ENCODE data around the gene CNPY3. TPM values are rescaled to one million over a fixed set of nuclear protein-coding genes. Genes with fewer than 3 reads are reported as not detected.
"Not testable (repeated sequence)": the region's sequence is repeated elsewhere in the genome, so short reads cannot be mapped to it uniquely, and the experiment has no call there.

CNPY3 gene
- total RNA-seq, 2 donors from 2014 or later, result 37.9 to 51.6 TPM

DNA sequence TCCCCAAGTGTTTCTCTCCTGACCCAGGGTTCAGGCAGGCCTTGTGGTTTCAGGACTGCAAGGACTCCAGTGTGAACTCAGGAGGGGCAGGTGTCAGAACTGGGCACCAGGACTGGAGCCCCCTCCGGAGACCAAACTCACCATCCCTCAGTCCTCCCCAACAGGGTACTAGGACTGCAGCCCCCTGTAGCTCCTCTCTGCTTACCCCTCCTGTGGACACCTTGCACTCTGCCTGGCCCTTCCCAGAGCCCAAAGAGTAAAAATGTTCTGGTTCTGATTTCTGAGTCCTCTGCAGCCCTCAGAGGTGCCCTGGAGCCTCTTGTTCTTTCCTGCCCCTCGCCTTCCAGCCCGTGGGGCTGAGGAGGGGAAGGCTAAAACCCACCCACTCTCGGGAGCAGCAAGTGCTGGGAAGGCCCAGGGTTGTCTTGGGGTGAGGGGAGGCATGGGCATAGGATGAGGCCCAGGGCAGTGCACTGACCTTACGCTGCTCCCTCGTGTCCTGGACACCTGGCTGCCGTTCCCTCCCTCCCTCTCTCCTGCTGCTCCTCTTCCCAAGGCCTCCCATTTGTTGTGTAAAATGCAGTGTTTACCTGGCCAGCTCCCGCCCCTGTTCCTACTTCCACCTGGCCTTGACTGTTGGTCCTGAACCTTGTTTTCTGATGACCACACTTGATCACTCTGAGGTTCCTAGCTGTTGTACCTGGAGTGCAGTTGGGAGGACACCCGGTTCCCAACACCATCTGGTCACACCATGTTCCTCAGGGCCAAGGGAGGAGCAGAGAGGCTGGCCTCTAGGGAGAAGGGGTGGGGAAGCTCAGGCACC lies 9.9 kb downstream of the CNPY3 start:
- Mint-ChIP-seq H3K9me3 (no peaks in the 10 kb centered on the region), H3K36me3 (peaks cover 10 to 23% of the 10 kb centered on the region in 2 donors), H3K27ac (peak overlapping the region; percentile 28 to 95)
- DNase-seq (ENCODE audit: low spot score in 2 of 2) (no peak), ATAC-seq (no peak)

- Mint-ChIP-seq H3K9me3 (no peaks in the 10 kb centered on the region), H3K36me3 (peaks cover 10 to 23% of the 10 kb centered on the region in 2 donors), H3K27ac (peak overlapping the region in 1 of 2 donors; percentile 55)
- DNase-seq (ENCODE audit: low spot score in 2 of 2), result no peak
- no peak for ATAC-seq
Measured at GRCh38 chr6:42939810-42940167, 10.5 kb downstream of the CNPY3 start.

DNA sequence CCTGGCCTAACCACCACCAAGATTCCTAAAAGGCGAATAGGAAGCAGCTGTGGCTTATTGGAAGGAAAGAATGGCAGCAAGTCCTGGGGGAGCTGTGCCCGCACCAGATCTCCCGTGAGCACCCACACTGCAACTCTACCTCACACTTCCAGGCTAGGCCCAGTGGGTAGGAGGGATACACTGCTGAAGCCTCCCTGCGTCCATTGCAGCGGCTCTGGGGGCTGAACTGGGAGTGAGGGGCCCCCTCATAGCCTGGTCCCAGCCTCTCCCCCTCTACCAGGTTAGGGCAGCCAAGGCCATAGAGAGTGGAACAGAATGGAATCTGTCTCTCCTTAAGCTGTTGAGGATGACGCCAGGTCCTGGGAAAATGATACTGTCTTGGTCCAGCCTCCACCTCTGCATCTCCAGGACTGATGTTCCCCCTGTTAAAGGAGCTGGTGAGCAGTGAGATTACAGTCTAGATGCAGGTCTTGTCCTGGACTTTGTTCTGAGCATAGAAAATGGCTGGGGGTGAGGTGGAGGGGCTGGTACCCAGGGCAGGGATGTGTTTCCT lies 11.3 kb downstream of the CNPY3 start:
- H3K9me3 Mint-ChIP-seq, result no peaks in the 10 kb centered on the region
- ATAC-seq (no peak), DNase-seq (ENCODE audit: low spot score in 2 of 2) (no peak)
- H3K36me3 Mint-ChIP-seq, result peaks cover 10 to 19% of the 10 kb centered on the region in 2 donors
- H3K27ac Mint-ChIP-seq, result peak overlapping the region in 1 of 2 donors; percentile 55

DNA sequence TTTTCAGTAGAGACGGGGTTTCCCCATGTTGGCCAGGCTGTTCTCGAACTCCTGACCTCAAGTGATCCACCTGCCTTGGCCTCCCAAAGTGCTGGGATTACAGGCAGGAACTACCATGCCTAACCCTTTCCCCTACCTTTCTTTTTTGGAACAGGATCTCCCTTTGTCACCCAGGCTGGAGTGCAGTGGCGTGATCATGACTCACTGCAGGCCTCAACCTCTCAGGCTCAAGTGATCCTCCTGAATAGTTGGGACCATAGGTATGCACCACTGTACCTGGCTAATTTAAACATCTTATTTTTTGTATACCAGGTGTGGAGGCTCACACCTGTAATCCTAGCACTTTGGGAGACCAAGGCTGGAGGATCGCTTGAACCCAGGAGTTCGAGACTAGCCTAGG lies 12.1 kb downstream of the CNPY3 start:
- not testable (repeated sequence) for H3K9me3 Mint-ChIP-seq; DNase-seq (ENCODE audit: low spot score in 2 of 2); ATAC-seq
- Mint-ChIP-seq H3K27ac (peak overlapping the region in 1 of 2 donors; percentile 72), H3K36me3 (peaks cover 6 to 13% of the 10 kb centered on the region in 2 donors)

DNA sequence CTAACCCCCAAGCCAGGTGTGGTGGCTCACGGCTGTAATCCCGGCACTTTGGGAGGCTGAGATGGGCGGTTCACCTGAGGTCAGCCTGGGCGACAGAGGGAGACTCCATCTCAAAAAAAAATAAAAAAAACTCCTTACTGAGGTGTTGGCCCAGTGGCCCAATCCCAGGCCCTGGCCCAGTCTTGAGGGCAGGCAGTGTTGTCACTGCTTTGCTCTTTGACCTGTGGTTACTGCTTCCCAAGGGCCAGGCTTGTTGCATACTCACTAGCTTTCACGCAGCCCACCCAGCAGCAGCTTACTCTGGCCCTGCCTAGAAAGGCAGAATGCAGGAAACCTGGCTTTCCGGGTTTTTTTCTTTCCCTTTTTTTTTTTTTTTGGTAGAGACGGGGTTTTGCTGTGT lies 13.2 kb downstream of the CNPY3 start:
- DNase-seq (ENCODE audit: low spot score in 2 of 2), result no peak
- no peak for ATAC-seq
- no peaks in the 10 kb centered on the region for H3K9me3 Mint-ChIP-seq
- H3K36me3 Mint-ChIP-seq, result peaks cover 0 to 13% of the 10 kb centered on the region in 2 donors
- H3K27ac Mint-ChIP-seq, result peak overlapping the region in 1 of 2 donors; percentile 56

GRCh38 chr6:42947950-42948349 lies 18.7 kb downstream of the CNPY3 start:
- Mint-ChIP-seq H3K27ac (no peak overlapping the region), H3K9me3 (no peaks in the 10 kb centered on the region), H3K36me3 (no peaks in the 10 kb centered on the region)
- ATAC-seq (no peak), DNase-seq (ENCODE audit: low spot score in 2 of 2) (no peak)

- H3K36me3 Mint-ChIP-seq, result no peaks in the 10 kb centered on the region
- ATAC-seq (no peak), DNase-seq (ENCODE audit: low spot score in 2 of 2) (no peak)
- H3K27ac Mint-ChIP-seq, result no peak overlapping the region
- H3K9me3 Mint-ChIP-seq, result no peaks in the 10 kb centered on the region
Measured at GRCh38 chr6:42952389-42952788, 23.1 kb downstream of the CNPY3 start.

DNA sequence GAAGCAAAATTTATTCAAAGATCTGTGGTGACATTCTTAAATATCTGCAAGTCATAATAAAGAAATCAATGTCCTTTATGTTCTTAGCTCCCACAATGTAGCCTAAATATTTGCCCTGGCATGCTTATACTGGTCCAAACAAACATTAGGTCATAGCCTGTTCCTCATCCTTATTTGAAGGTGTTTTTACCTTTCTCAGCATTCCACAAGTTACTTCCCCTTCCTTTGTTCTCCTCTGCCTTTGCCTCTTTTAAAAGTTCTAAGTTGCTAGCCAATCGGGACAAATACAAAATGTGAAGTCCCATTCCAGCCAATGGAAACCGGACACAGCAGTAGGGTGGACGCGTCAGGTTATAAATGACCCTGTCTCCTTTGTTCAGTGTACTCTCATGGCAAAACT lies 25.1 kb downstream of the CNPY3 start:
- not testable (repeated sequence) for ATAC-seq; H3K27ac Mint-ChIP-seq; H3K36me3 Mint-ChIP-seq; DNase-seq (ENCODE audit: low spot score in 2 of 2); H3K9me3 Mint-ChIP-seq

DNA sequence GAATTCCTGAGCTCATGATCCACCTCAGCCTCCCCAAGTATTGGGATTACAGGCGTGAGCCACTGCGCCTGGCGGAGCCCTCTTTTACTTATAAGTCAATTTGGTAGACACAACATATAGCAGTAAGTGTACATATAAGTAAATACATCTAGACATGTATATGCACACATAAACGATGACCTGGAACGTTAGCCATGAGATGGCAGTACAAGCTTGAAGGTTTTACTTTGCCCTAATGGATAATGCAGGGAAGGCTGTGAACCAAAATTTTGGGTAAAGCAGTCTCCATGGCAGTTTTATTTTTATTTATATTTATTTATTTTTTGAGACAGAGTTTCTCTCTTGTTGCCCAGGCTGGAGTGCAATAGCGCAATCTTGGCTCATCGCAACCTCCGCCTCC lies 28.8 kb downstream of the CNPY3 start:
- ATAC-seq (no peak), DNase-seq (ENCODE audit: low spot score in 2 of 2) (no peak)
- Mint-ChIP-seq H3K27ac (no peak overlapping the region), H3K9me3 (no peaks in the 10 kb centered on the region), H3K36me3 (no peaks in the 10 kb centered on the region)

DNA sequence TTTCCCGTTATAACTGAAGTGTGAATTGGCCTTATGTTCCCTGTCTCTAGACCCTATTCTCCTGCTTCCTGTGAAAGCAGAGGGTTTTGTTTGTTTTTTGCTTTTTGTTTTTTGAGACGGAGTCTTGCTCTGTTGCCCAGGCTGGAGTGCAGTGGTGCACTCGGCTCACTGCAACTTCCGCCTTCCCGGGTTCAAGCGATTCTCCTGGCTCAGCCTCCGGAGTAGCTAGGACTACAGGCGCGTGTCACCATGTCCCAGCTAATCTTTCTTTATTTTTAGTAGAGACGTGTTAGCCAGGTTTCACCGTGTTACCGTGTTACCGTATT lies 30.6 kb downstream of the CNPY3 start:
- no peaks in the 10 kb centered on the region for H3K36me3 Mint-ChIP-seq

GRCh38 chr6:42960243-42961019 lies 31.2 kb downstream of the CNPY3 start, which contains the start of gene GNMT:
Gene GNMT (plus strand): TSS chr6:42960754. CDS start chr6:42960768, 14 bp downstream.
- Mint-ChIP-seq H3K9me3 (no peaks in the 10 kb centered on the region), H3K27ac (peak within 1 kb of the TSS; percentile 34 to 36), H3K36me3 (no peaks in the 10 kb centered on the region)
- DNase-seq (ENCODE audit: low spot score in 2 of 2) (peak in 1 of 2 donors; percentile 54), ATAC-seq (peak; percentile 88 to 89)

More for the DNA sequence above, 30.6 kb downstream of the CNPY3 start:
- DNase-seq (ENCODE audit: low spot score in 2 of 2) (no peak), ATAC-seq (no peak)
- Mint-ChIP-seq H3K27ac (no peak overlapping the region), H3K9me3 (no peaks in the 10 kb centered on the region)

GRCh38 chr6:42961020-42961470 lies 31.8 kb downstream of the CNPY3 start:
- DNase-seq (ENCODE audit: low spot score in 2 of 2) (no peak), ATAC-seq (no peak)
- Mint-ChIP-seq H3K27ac (peak overlapping the region in 1 of 2 donors; percentile 34), H3K9me3 (no peaks in the 10 kb centered on the region), H3K36me3 (no peaks in the 10 kb centered on the region)

DNA sequence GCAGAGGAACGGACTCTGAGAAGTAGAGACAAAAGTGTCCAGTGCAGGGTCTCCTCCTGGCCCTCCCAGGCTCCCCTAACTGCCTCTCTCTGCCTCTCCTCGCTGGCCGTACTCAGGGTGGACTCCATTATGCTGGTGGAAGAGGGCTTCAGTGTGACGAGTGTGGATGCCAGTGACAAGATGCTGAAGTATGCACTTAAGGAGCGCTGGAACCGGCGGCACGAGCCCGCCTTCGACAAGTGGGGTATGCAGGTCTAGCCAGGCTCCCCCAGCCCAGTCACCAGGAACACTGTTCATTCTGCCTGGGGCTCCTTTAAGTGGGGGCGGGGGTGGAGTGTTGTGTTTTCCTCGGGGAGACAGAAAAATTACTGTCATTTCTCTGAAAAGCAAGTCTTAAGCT lies 32.8 kb downstream of the CNPY3 start:
- Mint-ChIP-seq H3K27ac (no peak overlapping the region), H3K9me3 (no peaks in the 10 kb centered on the region), H3K36me3 (no peaks in the 10 kb centered on the region)
- DNase-seq (ENCODE audit: low spot score in 2 of 2), result no peak
- no peak for ATAC-seq

DNA sequence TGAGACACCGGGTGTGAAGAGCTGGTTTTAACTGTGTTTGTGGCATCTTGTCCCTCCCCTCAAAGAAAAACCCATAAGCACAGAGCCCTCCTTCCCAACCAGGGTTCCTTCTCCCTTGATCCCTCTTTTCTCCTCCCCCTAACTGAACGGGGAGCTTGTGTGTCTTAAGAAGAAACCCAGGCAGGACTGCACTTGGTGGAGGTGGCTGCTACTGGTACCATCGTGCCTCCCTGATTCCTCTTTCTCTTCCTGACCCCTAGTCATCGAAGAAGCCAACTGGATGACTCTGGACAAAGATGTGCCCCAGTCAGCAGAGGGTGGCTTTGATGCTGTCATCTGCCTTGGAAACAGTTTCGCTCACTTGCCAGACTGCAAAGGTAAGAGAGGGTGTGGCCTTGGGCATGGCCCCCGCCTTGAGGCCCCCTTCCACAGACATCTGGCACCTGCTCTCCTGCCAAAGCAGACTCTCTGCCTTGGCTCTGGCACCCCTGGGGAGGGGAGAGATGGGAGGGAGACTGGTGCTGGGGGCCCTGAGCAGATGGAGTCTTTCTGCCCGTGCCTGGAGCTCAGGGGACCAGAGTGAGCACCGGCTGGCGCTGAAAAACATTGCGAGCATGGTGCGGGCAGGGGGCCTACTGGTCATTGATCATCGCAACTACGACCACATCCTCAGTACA lies 33.4 kb downstream of the CNPY3 start:
- Mint-ChIP-seq H3K9me3 (no peaks in the 10 kb centered on the region), H3K36me3 (no peaks in the 10 kb centered on the region), H3K27ac (no peak overlapping the region)
- ATAC-seq (no peak), DNase-seq (ENCODE audit: low spot score in 2 of 2) (no peak)

DNA sequence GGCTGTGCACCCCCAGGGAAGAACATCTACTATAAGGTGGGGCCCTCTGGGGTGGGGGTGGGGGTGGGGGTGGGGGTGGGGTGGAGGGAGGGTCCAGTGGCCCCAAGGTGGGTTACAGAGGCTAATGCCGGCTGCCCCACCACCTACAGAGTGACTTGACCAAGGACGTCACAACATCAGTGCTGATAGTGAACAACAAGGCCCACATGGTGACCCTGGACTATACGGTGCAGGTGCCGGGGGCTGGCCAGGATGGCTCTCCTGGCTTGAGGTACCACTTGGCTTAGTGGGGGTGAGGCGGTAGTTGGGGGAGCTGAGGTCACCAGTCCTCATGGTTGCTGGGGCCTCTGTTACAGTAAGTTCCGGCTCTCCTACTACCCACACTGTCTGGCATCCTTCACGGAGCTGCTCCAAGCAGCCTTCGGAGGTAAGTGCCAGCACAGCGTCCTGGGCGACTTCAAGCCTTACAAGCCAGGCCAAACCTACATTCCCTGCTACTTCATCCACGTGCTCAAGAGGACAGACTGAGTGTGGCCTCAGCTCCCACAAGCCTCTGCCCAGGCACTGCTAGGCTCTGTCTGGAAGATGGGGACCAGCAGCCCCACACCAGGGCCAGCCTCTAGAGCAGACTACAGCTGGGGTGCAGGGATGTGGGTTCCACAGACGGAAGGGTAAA lies 34.0 kb downstream of the CNPY3 start:
- Mint-ChIP-seq H3K9me3 (no peaks in the 10 kb centered on the region), H3K36me3 (no peaks in the 10 kb centered on the region), H3K27ac (no peak overlapping the region)
- ATAC-seq (peak in 1 of 2 donors; percentile 6), DNase-seq (ENCODE audit: low spot score in 2 of 2) (no peak)

GRCh38 chr6:42963855-42964605 lies 34.8 kb downstream of the CNPY3 start:
- no peak overlapping the region for H3K27ac Mint-ChIP-seq
- H3K36me3 Mint-ChIP-seq, result no peaks in the 10 kb centered on the region
- no peaks in the 10 kb centered on the region for H3K9me3 Mint-ChIP-seq
- peak in 1 of 2 donors; percentile 47 for DNase-seq (ENCODE audit: low spot score in 2 of 2)
- peak; percentile 56 to 60 for ATAC-seq
